CD4-positive, CD25-positive, alpha-beta regulatory T cell (primary cell): Measurements from ENCODE around the gene SHC2. TPM values are rescaled to one million over a fixed set of nuclear protein-coding genes. Genes with fewer than 3 reads are reported as not detected.

Experiments used
- ATAC-seq, 2 donors: fragments of 150-1000 bp; cut with Tn5 transposase; one replicate each; pipeline ENCODE4 v1.10.0; 2021; ENCODE audit warnings: low read depth in 2 of 2, moderate number of reproducible peaks in 2 of 2, moderate library complexity in 1 of 2
- DNase-seq, 3 donors: peaks; one replicate each; pipeline versions ENCODE4 v3.0.0 to v3.0.0-alpha.2; 2012 to 2022; ENCODE audit warnings: mixed read lengths in 1 of 3
- H3K27ac ChIP-seq: one replicate; pipeline ENCODE4 v1.7.0; 2013; ENCODE audit warnings: mild to moderate bottlenecking, low read length; ENCODE audit not compliant: insufficient read depth, poor library complexity, severe bottlenecking
- H3K27me3 ChIP-seq: one replicate; pipeline ENCODE4 v1.7.0; 2013; ENCODE audit warnings: low read length; ENCODE audit not compliant: control insufficient read depth, insufficient read depth
- H3K36me3 ChIP-seq: one replicate; pipeline ENCODE4 v1.7.0; 2013; ENCODE audit warnings: mild to moderate bottlenecking, low read length, moderate library complexity; ENCODE audit not compliant: control insufficient read depth, insufficient read depth
- H3K4me1 ChIP-seq: 2 replicates; pipeline ENCODE4 v1.7.0; 2013; ENCODE audit warnings: mild to moderate bottlenecking, low read length; ENCODE audit not compliant: insufficient read depth, control insufficient read depth, poor library complexity, severe bottlenecking
- H3K4me3 ChIP-seq: one replicate; pipeline ENCODE4 v1.7.0; 2013; ENCODE audit warnings: low read depth, mild to moderate bottlenecking, low read length, moderate library complexity
- H3K9me3 ChIP-seq, 2 experiments: 1 replicate in 1 of 2; 2 replicates in 1 of 2; pipeline ENCODE4 v1.7.0; 2013; ENCODE audit warnings: low read length in 2 of 2, mild to moderate bottlenecking in 1 of 2, moderate library complexity in 1 of 2; ENCODE audit not compliant: control insufficient read depth in 2 of 2
- H3K27ac Mint-ChIP-seq, 3 donors: one replicate each; pipeline ENCODE4 v1.8.0; 2020 to 2022; ENCODE audit warnings: mild to moderate bottlenecking in 3 of 3, mixed read lengths in 3 of 3, moderate library complexity in 2 of 3
- H3K27me3 Mint-ChIP-seq: one replicate; pipeline ENCODE4 v1.8.0; 2022; ENCODE audit warnings: mild to moderate bottlenecking, mixed read lengths
- H3K36me3 Mint-ChIP-seq: one replicate; pipeline ENCODE4 v1.8.0; 2020; ENCODE audit warnings: mixed read lengths
- H3K4me1 Mint-ChIP-seq, 4 donors: one replicate each; pipeline ENCODE4 v1.8.0; 2020 to 2022; ENCODE audit warnings: mixed read lengths in 4 of 4, mild to moderate bottlenecking in 1 of 4
- H3K4me3 Mint-ChIP-seq, 4 donors: one replicate each; pipeline ENCODE4 v1.8.0; 2020 to 2022; ENCODE audit warnings: mild to moderate bottlenecking in 4 of 4, mixed read lengths in 4 of 4, moderate library complexity in 3 of 4
- H3K9me3 Mint-ChIP-seq, 7 donors: one replicate each; pipeline ENCODE4 v1.8.0; 2020 to 2022; ENCODE audit warnings: mixed read lengths in 7 of 7, mild to moderate bottlenecking in 3 of 7, moderate library complexity in 2 of 7
- polyA plus RNA-seq, 4 donors: library from polyadenylated mRNA; unstranded; fragments of 300-500 nt; fragmentation: Illumina TruSeq; gene quantifications; one replicate each; pipeline ENCODE4 v1.2.3, GENCODE V29; 2021
- total RNA-seq: library from RNA; stranded (reverse); gene quantifications from one replicate; pipeline ENCODE4 v1.2.3, GENCODE V29; 2022

Gene SHC2
- total and polyA plus RNA-seq, 5 donors from 2014 or later: not detected

DNA sequence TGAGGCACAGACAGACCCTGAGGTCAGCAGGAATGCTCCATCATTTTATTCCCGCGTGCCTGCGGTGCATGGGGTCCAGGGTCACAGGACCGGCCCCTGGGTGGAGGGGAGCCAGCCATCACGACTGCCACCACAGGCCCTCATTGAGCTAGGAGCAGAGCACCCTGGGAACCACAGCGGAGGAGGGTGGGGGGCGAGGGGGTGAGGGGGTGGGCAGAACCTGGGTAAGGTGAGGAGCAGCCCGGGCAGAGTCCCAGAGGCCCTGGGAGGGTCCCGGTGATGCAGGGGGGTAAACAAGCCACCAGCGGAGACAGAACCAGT, 34.2 kb upstream of the SHC2 start:
- Mint-ChIP-seq H3K9me3 (no peaks in the 10 kb centered on the region), H3K4me1 (peaks cover 0 to 26% (median 1%) of the 10 kb centered on the region in 4 donors), H3K27ac (no peak overlapping the region), H3K27me3 (peaks cover 24% of the 10 kb centered on the region), H3K36me3 (no peaks in the 10 kb centered on the region), H3K4me3 (no peak overlapping the region)
- peaks cover 4% of the 10 kb centered on the region for H3K27me3 ChIP-seq
- no peak overlapping the region for H3K4me3 ChIP-seq
- no peak overlapping the region for H3K27ac ChIP-seq
- no peaks in the 10 kb centered on the region for H3K36me3 ChIP-seq
- ATAC-seq (no peak), DNase-seq (no peak)
- no peaks in the 10 kb centered on the region for H3K9me3 ChIP-seq
- peaks cover 11% of the 10 kb centered on the region for H3K4me1 ChIP-seq

DNA sequence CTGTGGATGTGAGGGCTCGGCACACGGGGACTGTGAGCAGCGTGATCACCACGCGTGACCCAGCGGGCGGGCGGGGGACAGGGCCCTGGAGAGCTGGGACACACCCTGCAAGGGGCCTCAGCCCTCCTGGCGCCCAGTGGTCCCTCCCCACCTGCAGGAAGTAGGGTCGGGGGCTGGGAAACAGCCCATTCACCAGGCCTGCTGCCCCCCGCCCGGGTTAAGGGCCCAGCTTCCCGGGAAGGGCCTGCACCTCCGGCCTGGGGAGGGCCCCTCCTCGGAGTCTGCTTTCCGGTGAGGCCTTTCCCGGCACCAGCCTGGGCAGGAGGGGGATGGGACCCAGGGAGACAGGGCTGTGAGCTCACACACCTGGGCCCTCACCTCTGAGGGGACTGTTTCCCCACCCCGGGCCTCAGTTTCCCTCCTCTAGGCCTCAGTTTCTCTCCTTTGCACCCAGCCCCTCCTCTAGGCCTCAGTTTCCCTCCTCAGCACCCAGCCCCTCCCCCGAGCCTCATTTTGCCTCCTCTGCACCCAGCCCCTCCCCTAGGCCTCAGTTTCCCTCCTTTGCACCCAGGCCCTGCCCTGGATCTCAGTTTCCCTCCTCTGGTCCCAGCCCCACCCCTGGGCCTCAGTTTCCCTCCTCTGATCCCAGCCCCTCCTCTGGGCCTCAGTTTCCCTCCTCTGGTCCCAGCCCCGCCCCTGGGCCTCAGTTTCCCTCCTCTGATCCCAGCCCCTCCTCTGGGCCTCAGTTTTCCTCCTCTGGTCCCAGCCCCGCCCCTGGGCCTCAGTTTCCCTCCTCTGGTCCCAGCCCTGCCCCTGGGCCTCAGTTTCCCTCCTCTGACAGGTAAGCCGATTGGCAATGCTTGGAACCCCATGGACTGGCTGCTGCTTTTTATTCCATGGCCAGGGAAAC, 33.6 kb upstream of the SHC2 start:
- H3K4me3 Mint-ChIP-seq: no peak overlapping the region
- H3K27me3 Mint-ChIP-seq: peaks cover 21% of the 10 kb centered on the region
- H3K27me3 ChIP-seq: peaks cover 4% of the 10 kb centered on the region
- H3K9me3 Mint-ChIP-seq: no peaks in the 10 kb centered on the region
- no peak overlapping the region for H3K27ac ChIP-seq
- peak overlapping the region in 1 of 3 donors; percentile 48 for H3K27ac Mint-ChIP-seq
- H3K36me3 Mint-ChIP-seq: no peaks in the 10 kb centered on the region
- H3K36me3 ChIP-seq: no peaks in the 10 kb centered on the region
- peaks cover 17% of the 10 kb centered on the region for H3K4me1 ChIP-seq
- H3K4me3 ChIP-seq: no peak overlapping the region
- H3K9me3 ChIP-seq: no peaks in the 10 kb centered on the region
- DNase-seq: no peak
- ATAC-seq: no peak
- peaks cover 0 to 31% (median 1%) of the 10 kb centered on the region in 4 donors for H3K4me1 Mint-ChIP-seq

GRCh38 chr19:493391-494170, 32.7 kb upstream of the SHC2 start:
- DNase-seq: no peak
- Histone ChIP-seq H3K4me3 (no peak overlapping the region), H3K27me3 (no peaks in the 10 kb centered on the region), H3K27ac (no peak overlapping the region), H3K4me1 (peaks cover 21% of the 10 kb centered on the region), H3K9me3 (no peaks in the 10 kb centered on the region), H3K36me3 (no peaks in the 10 kb centered on the region)
- ATAC-seq: no peak
- no peak overlapping the region for H3K27ac Mint-ChIP-seq
- no peaks in the 10 kb centered on the region for H3K9me3 Mint-ChIP-seq
- H3K4me3 Mint-ChIP-seq: no peak overlapping the region
- H3K4me1 Mint-ChIP-seq: peaks cover 0 to 27% (median 1%) of the 10 kb centered on the region in 4 donors
- H3K36me3 Mint-ChIP-seq: no peaks in the 10 kb centered on the region
- H3K27me3 Mint-ChIP-seq: peaks cover 16% of the 10 kb centered on the region

DNA sequence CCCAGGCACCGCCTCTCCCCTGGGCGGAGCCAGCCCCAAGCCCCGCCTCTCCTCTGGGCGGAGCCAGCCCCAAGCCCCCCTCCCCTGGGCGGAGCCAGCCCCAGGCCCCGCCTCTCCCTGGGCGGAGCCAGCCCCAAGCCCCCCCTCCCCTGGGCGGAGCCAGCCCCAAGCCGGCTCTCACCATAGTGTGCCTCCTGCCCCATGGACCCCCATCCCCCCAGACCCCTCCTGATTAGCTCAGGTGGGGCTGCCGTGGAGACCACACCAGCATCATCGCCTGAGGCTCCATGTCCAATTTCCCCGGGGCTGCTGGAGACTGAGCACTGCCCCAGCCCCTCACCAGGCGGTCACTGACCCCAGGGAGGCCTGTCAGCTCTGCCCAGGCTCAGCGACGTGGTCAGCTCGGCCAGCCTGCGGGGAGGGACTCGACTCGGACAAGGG, 31.3 kb upstream of the SHC2 start:
- H3K27ac Mint-ChIP-seq: no peak overlapping the region
- ATAC-seq (no peak), DNase-seq (peak in 1 of 3 donors; percentile 44)
- no peak overlapping the region for H3K4me3 Mint-ChIP-seq
- no peak overlapping the region for H3K4me3 ChIP-seq
- H3K9me3 ChIP-seq: no peaks in the 10 kb centered on the region
- peaks cover 0 to 28% (median 1%) of the 10 kb centered on the region in 4 donors for H3K4me1 Mint-ChIP-seq
- peaks cover 17% of the 10 kb centered on the region for H3K4me1 ChIP-seq
- H3K27ac ChIP-seq: no peak overlapping the region
- H3K27me3 Mint-ChIP-seq: peaks cover 12% of the 10 kb centered on the region
- H3K27me3 ChIP-seq: no peaks in the 10 kb centered on the region
- no peaks in the 10 kb centered on the region for H3K36me3 Mint-ChIP-seq
- peaks cover 0 to 1% (median 0%) of the 10 kb centered on the region in 7 donors for H3K9me3 Mint-ChIP-seq
- no peaks in the 10 kb centered on the region for H3K36me3 ChIP-seq

DNA sequence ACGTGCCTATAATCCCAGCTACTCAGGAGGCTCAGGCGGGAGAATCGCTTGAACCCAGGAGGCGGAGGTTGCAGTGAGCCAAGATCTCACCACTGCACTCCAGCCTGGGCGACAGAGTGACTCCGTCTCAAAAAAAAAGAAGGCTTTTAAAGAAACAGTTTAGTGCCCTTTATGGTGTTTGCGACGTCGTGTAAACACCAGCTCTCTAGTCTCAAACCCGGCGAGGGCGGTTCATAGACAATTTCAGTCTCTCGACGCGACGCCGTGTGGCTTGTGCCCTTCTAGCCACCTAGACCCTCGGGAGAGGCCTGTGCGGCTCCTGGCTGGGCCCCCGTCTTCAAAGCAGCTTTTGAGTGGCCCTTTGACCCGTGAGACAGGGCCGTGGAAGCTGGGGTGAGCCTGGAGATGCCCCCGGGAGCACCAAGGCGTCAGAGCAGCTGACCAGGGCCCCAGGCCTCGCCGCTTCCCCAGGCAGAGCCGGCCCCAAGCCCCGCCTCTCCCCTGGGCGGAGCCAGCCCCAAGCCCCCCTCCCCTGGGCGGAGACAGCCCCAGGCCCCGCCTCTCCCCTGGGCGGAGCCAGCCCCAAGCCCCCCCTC, 30.4 kb upstream of the SHC2 start:
- Mint-ChIP-seq H3K27ac (no peak overlapping the region), H3K36me3 (no peaks in the 10 kb centered on the region), H3K9me3 (peaks cover 0 to 3% (median 0%) of the 10 kb centered on the region in 7 donors), H3K27me3 (peaks cover 15% of the 10 kb centered on the region), H3K4me1 (peaks cover 0 to 28% (median 1%) of the 10 kb centered on the region in 4 donors), H3K4me3 (peak overlapping the region in 1 of 4 donors; percentile 15)
- ATAC-seq: no peak
- Histone ChIP-seq H3K9me3 (no peaks in the 10 kb centered on the region), H3K36me3 (no peaks in the 10 kb centered on the region), H3K27me3 (no peaks in the 10 kb centered on the region), H3K4me1 (peaks cover 17% of the 10 kb centered on the region), H3K27ac (no peak overlapping the region), H3K4me3 (no peak overlapping the region)
- peak in 1 of 3 donors; percentile 11 for DNase-seq

DNA sequence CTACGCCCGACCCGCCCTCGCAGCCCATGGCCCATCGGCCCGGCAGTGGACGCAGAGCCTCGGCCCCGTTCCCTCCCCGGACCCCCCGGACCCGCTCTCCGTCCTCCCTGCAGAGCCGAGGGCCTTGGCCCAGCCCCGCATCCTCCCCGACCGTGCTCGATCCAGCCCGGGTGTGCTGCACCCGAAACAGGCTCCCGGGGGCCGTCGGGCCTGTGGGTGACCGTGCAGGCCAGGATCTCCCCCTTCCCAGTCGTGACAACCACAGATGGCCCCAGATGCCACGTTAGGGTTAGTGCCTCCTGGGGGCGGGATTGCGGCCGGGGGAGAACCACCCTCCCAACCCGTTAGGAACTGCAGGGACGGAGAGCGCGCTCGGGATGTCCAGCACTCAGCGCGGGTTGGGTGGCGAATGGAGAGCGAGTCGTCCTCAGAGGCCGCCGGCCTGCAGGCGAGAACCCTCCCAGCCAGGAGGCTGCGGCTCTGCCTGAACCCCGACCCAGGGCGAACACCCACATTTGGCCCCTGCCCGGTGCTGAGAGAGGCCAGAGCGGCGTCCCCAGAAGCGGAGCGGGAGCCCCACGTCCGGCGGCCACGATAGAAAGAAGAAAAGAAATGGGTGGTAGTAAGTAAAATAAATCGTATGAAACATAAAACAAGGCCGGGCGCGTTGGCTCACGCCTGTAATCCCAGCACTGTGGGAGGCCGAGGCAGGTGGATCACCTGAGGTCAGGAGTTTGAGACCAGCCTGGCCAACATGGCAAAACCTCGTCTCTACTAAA, 28.8 kb upstream of the SHC2 start:
- no peaks in the 10 kb centered on the region for H3K36me3 Mint-ChIP-seq
- H3K27ac Mint-ChIP-seq: peak overlapping the region in 1 of 3 donors; percentile 91
- H3K9me3 Mint-ChIP-seq: peaks cover 0 to 4% (median 0%) of the 10 kb centered on the region in 7 donors
- no peak overlapping the region for H3K4me3 ChIP-seq
- DNase-seq (peak in 1 of 3 donors; percentile 30), ATAC-seq (peak in 1 of 2 donors; percentile 2)
- peaks cover 0 to 21% (median 1%) of the 10 kb centered on the region in 4 donors for H3K4me1 Mint-ChIP-seq
- H3K27me3 Mint-ChIP-seq: peaks cover 7% of the 10 kb centered on the region
- H3K4me1 ChIP-seq: peaks cover 14% of the 10 kb centered on the region
- no peaks in the 10 kb centered on the region for H3K36me3 ChIP-seq
- no peaks in the 10 kb centered on the region for H3K27me3 ChIP-seq
- H3K9me3 ChIP-seq: no peaks in the 10 kb centered on the region
- H3K27ac ChIP-seq: peak overlapping the region; percentile 82
- H3K4me3 Mint-ChIP-seq: peak overlapping the region; percentile 79 to 85 (median 82)
